ENCODE data around the gene DNAJC1.

Gene DNAJC1

GRCh38 chr10:22010973-22011408 lies 7.5 kb upstream of the DNAJC1 start:
- FAIRE-seq, result no peak
- DNase-seq (ENCODE audit: insufficient read length, low spot score), result no peak

GRCh38 chr10:22010539-22010938 lies 7.0 kb upstream of the DNAJC1 start:
- DNase-seq (ENCODE audit: insufficient read length, low spot score), result no peak
- TF ChIP-seq PAX5 (IDR thresholded peaks at IDR 0.05; ENCODE audit: insufficient read depth, low read length, severe bottlenecking) (no peak), POLR2A (IDR thresholded peaks at IDR 0.05; ENCODE audit: low read depth, low read length) (no peak), POLR2AphosphoS5 (IDR thresholded peaks at IDR 0.05; ENCODE audit: low read depth, low read length) (no peak), POU2F2 (IDR thresholded peaks at IDR 0.05; ENCODE audit: low read depth, low read length) (no peak), TAF1 (IDR thresholded peaks at IDR 0.05; ENCODE audit: low read depth, low read length) (no peak), SPI1 (IDR thresholded peaks at IDR 0.05; ENCODE audit: low read depth, low read length) (no peak)
- FAIRE-seq, result no peak

More at GRCh38 chr10:22010973-22011408, 7.5 kb upstream of the DNAJC1 start:
- TF ChIP-seq TAF1 (IDR thresholded peaks at IDR 0.05; ENCODE audit: low read depth, low read length) (no peak), SPI1 (IDR thresholded peaks at IDR 0.05; ENCODE audit: low read depth, low read length) (no peak), POU2F2 (IDR thresholded peaks at IDR 0.05; ENCODE audit: low read depth, low read length) (no peak), PAX5 (IDR thresholded peaks at IDR 0.05; ENCODE audit: insufficient read depth, low read length, severe bottlenecking) (no peak), POLR2A (IDR thresholded peaks at IDR 0.05; ENCODE audit: low read depth, low read length) (no peak), POLR2AphosphoS5 (IDR thresholded peaks at IDR 0.05; ENCODE audit: low read depth, low read length) (no peak)

- no peak for FAIRE-seq
- TF ChIP-seq POLR2A (IDR thresholded peaks at IDR 0.05; ENCODE audit: low read depth, low read length), result no peak
- TF ChIP-seq SPI1 (IDR thresholded peaks at IDR 0.05; ENCODE audit: low read depth, low read length), result no peak
- TF ChIP-seq TAF1 (IDR thresholded peaks at IDR 0.05; ENCODE audit: low read depth, low read length), result no peak
- no peak for TF ChIP-seq PAX5 (IDR thresholded peaks at IDR 0.05; ENCODE audit: insufficient read depth, low read length, severe bottlenecking)
- no peak for TF ChIP-seq POLR2AphosphoS5 (IDR thresholded peaks at IDR 0.05; ENCODE audit: low read depth, low read length)
- TF ChIP-seq POU2F2 (IDR thresholded peaks at IDR 0.05; ENCODE audit: low read depth, low read length), result no peak
Measured at GRCh38 chr10:22006379-22006884, 2.9 kb upstream of the DNAJC1 start.

GRCh38 chr10:22005763-22006162 lies 2.2 kb upstream of the DNAJC1 start:
- no peak for FAIRE-seq
- TF ChIP-seq SPI1 (IDR thresholded peaks at IDR 0.05; ENCODE audit: low read depth, low read length) (no peak), POU2F2 (IDR thresholded peaks at IDR 0.05; ENCODE audit: low read depth, low read length) (no peak), POLR2A (IDR thresholded peaks at IDR 0.05; ENCODE audit: low read depth, low read length) (no peak), POLR2AphosphoS5 (IDR thresholded peaks at IDR 0.05; ENCODE audit: low read depth, low read length) (no peak), PAX5 (IDR thresholded peaks at IDR 0.05; ENCODE audit: insufficient read depth, low read length, severe bottlenecking) (no peak), TAF1 (IDR thresholded peaks at IDR 0.05; ENCODE audit: low read depth, low read length) (no peak)
- DNase-seq (ENCODE audit: insufficient read length, low spot score), result no peak

More at GRCh38 chr10:22006379-22006884, 2.9 kb upstream of the DNAJC1 start:
- DNase-seq (ENCODE audit: insufficient read length, low spot score), result no peak

- FAIRE-seq (no peak), DNase-seq (ENCODE audit: insufficient read length, low spot score) (no peak)
- no peak for TF ChIP-seq POLR2A (IDR thresholded peaks at IDR 0.05; ENCODE audit: low read depth, low read length)
- peak; percentile 26; the same call in 1 of the 2 replicates for TF ChIP-seq SPI1 (IDR thresholded peaks at IDR 0.05; ENCODE audit: low read depth, low read length)
Measured at GRCh38 chr10:22003964-22004281, 393 bp upstream of the DNAJC1 start.

- DNase-seq (ENCODE audit: insufficient read length, low spot score) (no peak), FAIRE-seq (no peak)
- TF ChIP-seq TAF1 (IDR thresholded peaks at IDR 0.05; ENCODE audit: low read depth, low read length) (no peak), PAX5 (IDR thresholded peaks at IDR 0.05; ENCODE audit: insufficient read depth, low read length, severe bottlenecking) (no peak), SPI1 (IDR thresholded peaks at IDR 0.05; ENCODE audit: low read depth, low read length) (no peak), POU2F2 (IDR thresholded peaks at IDR 0.05; ENCODE audit: low read depth, low read length) (no peak), POLR2AphosphoS5 (IDR thresholded peaks at IDR 0.05; ENCODE audit: low read depth, low read length) (no peak), POLR2A (IDR thresholded peaks at IDR 0.05; ENCODE audit: low read depth, low read length) (no peak)
Measured at GRCh38 chr10:22002591-22003176, 846 bp downstream of the DNAJC1 start.

- TF ChIP-seq POLR2A (IDR thresholded peaks at IDR 0.05; ENCODE audit: low read depth, low read length), result no peak
- no peak for TF ChIP-seq SPI1 (IDR thresholded peaks at IDR 0.05; ENCODE audit: low read depth, low read length)
- TF ChIP-seq TAF1 (IDR thresholded peaks at IDR 0.05; ENCODE audit: low read depth, low read length), result no peak
- no peak for TF ChIP-seq POU2F2 (IDR thresholded peaks at IDR 0.05; ENCODE audit: low read depth, low read length)
- no peak for TF ChIP-seq PAX5 (IDR thresholded peaks at IDR 0.05; ENCODE audit: insufficient read depth, low read length, severe bottlenecking)
- no peak for TF ChIP-seq POLR2AphosphoS5 (IDR thresholded peaks at IDR 0.05; ENCODE audit: low read depth, low read length)
- DNase-seq (ENCODE audit: insufficient read length, low spot score) (no peak), FAIRE-seq (peak; percentile 23)
Measured at GRCh38 chr10:21995557-21995956, 8.0 kb downstream of the DNAJC1 start.

- TF ChIP-seq POLR2A (IDR thresholded peaks at IDR 0.05; ENCODE audit: low read depth, low read length), result no peak
- no peak for TF ChIP-seq PAX5 (IDR thresholded peaks at IDR 0.05; ENCODE audit: insufficient read depth, low read length, severe bottlenecking)
- TF ChIP-seq POLR2AphosphoS5 (IDR thresholded peaks at IDR 0.05; ENCODE audit: low read depth, low read length), result no peak
- no peak for TF ChIP-seq SPI1 (IDR thresholded peaks at IDR 0.05; ENCODE audit: low read depth, low read length)
- no peak for TF ChIP-seq POU2F2 (IDR thresholded peaks at IDR 0.05; ENCODE audit: low read depth, low read length)
- no peak for TF ChIP-seq TAF1 (IDR thresholded peaks at IDR 0.05; ENCODE audit: low read depth, low read length)
- FAIRE-seq (no peak), DNase-seq (ENCODE audit: insufficient read length, low spot score) (no peak)
Measured at GRCh38 chr10:21993360-21994001, 10.0 kb downstream of the DNAJC1 start.

- no peak for FAIRE-seq
- TF ChIP-seq SPI1 (IDR thresholded peaks at IDR 0.05; ENCODE audit: low read depth, low read length) (no peak), POLR2A (IDR thresholded peaks at IDR 0.05; ENCODE audit: low read depth, low read length) (no peak), POLR2AphosphoS5 (IDR thresholded peaks at IDR 0.05; ENCODE audit: low read depth, low read length) (no peak), PAX5 (IDR thresholded peaks at IDR 0.05; ENCODE audit: insufficient read depth, low read length, severe bottlenecking) (no peak), TAF1 (IDR thresholded peaks at IDR 0.05; ENCODE audit: low read depth, low read length) (no peak), POU2F2 (IDR thresholded peaks at IDR 0.05; ENCODE audit: low read depth, low read length) (no peak)
- DNase-seq (ENCODE audit: insufficient read length, low spot score), result no peak
Measured at GRCh38 chr10:21991785-21992184, 11.7 kb downstream of the DNAJC1 start.

Measured in GM12891 (cell line).